Heart left ventricle (tissue), 13 donors: ENCODE measurements around the gene NUAK1.

Source experiments
- POLR2A ChIP-seq, 2 donors: fragments of 450-650 bp; IDR thresholded peaks; one replicate each; pipeline ENCODE4 v1.6.1; 2017; ENCODE audit warnings: antibody characterized with exemption in 2 of 2, mild to moderate bottlenecking in 2 of 2, moderate library complexity in 2 of 2
- TF ChIP-seq, protein P1 (sequence below), 12 donors: fragments of 200-600 bp; sonication (generic) in 4 of 12; IDR thresholded peaks; one replicate each; pipeline versions ENCODE4 v1.5.0 to v1.8.0; 2018 to 2022; ENCODE audit warnings: antibody characterized with exemption in 12 of 12, mild to moderate bottlenecking in 5 of 12
- donor health status: ischemic (EF 13 %, LVEDD 7.1; RV severe dilation, severe dysfunction).
- donor health status: DM: no; HTN: yes; CAD: no.
- donor health status: DM: no; HTN: no; CAD: no.
- donor health status: ischemic (EF 25% LVEDD 6.9; RV normal size, moderate dysfunction).
- donor health status: ischemic (EF 25% LVEDD 5.7; RV mildly dilated, moderate dysfunction).
- donor health status: ischemic (EF 35%, LVEDD 5.7; RV mildly dilated, moderate dysfunction).
- donor health status: nonischemic (EF 11% LVEDD 7.7; RV severe dilation, severe dysfunction).
- donor health status: DM: yes; HTN: yes; CAD: no.
- donor health status: PGD.
- donor health status: ischemic (EF 29% LVEDD 5.4; RV normal size, mild dysfunction).
- donor health status: nonischemic (EF 23%, LVEDD 6.1; RV moderate dilation, normal function).

DNA sequence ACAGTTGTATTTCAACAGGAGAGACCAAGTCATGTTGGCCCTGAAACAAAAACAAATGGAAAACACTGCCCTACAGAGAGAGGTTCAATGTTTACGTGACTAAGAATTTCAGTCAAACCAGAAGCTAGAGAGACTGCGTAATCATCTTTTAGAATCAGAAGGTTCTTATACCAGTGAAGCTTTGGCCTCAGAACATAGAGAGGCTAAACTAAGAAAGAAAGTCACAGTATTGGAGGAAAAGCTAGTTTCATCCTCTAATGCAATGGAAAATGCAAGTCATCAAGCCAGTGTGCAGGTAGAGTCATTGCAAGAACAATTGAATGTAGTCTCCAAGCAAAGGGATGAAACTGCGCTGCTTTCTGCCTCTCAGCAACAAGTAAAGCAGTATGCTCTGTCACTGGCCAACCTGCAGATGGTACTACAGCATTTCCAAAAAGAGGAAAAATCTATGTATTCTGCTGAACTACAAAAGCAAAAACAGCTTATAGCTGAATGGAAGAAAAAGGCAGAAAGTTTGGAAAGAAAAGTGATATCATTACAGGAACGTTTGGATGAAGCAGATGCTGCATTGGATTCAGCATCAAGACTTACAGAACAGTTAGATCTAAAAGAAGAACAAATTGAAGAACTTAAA, 32.5 kb upstream of the NUAK1 start:
- TF ChIP-seq, protein P1, sequence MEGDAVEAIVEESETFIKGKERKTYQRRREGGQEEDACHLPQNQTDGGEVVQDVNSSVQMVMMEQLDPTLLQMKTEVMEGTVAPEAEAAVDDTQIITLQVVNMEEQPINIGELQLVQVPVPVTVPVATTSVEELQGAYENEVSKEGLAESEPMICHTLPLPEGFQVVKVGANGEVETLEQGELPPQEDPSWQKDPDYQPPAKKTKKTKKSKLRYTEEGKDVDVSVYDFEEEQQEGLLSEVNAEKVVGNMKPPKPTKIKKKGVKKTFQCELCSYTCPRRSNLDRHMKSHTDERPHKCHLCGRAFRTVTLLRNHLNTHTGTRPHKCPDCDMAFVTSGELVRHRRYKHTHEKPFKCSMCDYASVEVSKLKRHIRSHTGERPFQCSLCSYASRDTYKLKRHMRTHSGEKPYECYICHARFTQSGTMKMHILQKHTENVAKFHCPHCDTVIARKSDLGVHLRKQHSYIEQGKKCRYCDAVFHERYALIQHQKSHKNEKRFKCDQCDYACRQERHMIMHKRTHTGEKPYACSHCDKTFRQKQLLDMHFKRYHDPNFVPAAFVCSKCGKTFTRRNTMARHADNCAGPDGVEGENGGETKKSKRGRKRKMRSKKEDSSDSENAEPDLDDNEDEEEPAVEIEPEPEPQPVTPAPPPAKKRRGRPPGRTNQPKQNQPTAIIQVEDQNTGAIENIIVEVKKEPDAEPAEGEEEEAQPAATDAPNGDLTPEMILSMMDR (IDR thresholded peaks at IDR 0.05), result no peak
- no peak for TF ChIP-seq POLR2A (IDR thresholded peaks at IDR 0.05)
